ENCODE results near the gene MUS81.
"Not testable (repeated sequence)": the region's sequence is repeated elsewhere in the genome, so short reads cannot be mapped to it uniquely, and the experiment has no call there.

Gene MUS81

DNA sequence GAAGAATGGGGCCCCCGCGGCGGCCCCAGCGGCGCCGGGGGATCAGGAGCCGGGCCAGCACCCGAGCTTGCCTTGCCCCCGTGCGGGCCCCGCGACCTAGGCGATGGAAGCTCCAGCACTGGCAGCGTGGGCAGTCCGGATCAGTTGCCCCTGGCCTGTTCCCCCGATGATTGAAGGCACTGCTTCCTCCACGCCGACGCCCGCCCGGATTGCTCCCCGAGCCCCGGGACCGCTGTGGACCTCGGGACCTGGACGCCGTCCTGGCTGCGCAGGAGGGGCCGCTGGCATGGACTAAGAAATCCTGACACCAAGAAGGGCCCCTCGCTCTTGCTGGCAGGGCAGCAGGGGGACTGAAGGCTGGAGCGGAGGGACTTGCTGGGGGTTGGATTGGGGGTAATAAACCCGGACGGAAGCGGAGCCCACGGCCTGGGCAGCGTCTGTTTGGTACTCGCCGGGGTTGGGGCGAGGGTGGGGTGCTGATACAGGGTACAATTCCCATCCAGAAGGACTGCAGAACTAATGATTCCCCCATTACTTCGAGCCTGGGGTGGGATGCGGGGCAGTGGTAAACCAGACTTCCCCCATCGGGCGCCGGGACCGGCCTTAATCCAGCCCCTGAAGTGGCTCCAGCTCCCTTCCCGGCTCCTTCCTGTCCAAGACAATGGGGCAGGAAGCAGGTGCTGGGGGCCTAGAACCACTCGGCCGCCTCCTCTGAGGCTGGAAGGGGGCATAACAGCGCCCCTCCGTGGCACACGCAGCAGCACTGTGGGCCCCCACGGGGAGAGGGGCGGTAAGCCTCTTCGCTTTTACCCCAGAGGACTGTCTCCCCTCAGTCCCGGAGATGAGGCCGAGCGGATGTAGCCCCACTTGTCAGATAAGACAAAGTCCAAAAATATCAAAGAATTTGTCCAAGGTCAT lies 31.2 kb downstream of the MUS81 start:
- H3K9ac ChIP-seq (ENCODE audit: low read depth, low read length) = peak overlapping the region; percentile 88
- peak overlapping the region; percentile 88 for H3K4me3 ChIP-seq (ENCODE audit: low read length)
- H3K4me1 ChIP-seq (ENCODE audit: insufficient read depth, low read length) = peaks cover 13% of the 10 kb centered on the region
- H3K9me3 ChIP-seq (ENCODE audit: insufficient read depth, low read depth, low read length) = no peaks in the 10 kb centered on the region
- peaks cover 6% of the 10 kb centered on the region for H3K36me3 ChIP-seq (ENCODE audit: insufficient read depth, low read length)
- 5% methylated on average over 57 of the region's 57 CpGs for WGBS
- H3K27me3 ChIP-seq (ENCODE audit: insufficient read depth, low read length) = peaks cover 14% of the 10 kb centered on the region
- H3K27ac ChIP-seq (ENCODE audit: low read depth, low read length) = peak overlapping the region; percentile 31; the same call in 1 of the 2 replicates

DNA sequence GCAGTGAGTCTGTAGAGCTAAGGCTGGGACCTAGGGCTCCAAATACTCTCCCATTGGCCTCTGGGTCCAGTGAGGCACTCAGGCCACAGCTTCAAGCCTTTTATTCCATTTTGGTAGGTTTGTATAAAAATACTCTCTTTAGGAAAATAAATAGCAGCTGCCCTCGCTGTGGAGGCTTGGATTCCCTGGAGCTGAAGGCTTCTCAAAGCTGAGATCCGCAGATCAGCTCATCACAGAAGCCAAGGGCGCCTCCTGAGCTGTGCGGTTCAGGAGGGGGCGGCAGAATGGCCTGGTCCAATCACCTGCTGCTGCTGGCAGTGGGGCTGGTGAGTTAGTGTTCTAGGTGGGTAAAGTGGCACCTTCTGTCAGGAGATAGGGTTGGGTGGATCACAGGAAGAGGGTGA lies 31.9 kb downstream of the MUS81 start:
- H3K9ac ChIP-seq (ENCODE audit: low read depth, low read length); H3K9me3 ChIP-seq (ENCODE audit: insufficient read depth, low read depth, low read length); H3K27ac ChIP-seq (ENCODE audit: low read depth, low read length); H3K36me3 ChIP-seq (ENCODE audit: insufficient read depth, low read length): not testable (repeated sequence)
- Histone ChIP-seq H3K4me3 (ENCODE audit: low read length) (peak overlapping the region; percentile 88), H3K27me3 (ENCODE audit: insufficient read depth, low read length) (peaks cover 14% of the 10 kb centered on the region), H3K4me1 (ENCODE audit: insufficient read depth, low read length) (peaks cover 13% of the 10 kb centered on the region)
- WGBS = 86% methylated on average over 5 of the region's 5 CpGs

DNA sequence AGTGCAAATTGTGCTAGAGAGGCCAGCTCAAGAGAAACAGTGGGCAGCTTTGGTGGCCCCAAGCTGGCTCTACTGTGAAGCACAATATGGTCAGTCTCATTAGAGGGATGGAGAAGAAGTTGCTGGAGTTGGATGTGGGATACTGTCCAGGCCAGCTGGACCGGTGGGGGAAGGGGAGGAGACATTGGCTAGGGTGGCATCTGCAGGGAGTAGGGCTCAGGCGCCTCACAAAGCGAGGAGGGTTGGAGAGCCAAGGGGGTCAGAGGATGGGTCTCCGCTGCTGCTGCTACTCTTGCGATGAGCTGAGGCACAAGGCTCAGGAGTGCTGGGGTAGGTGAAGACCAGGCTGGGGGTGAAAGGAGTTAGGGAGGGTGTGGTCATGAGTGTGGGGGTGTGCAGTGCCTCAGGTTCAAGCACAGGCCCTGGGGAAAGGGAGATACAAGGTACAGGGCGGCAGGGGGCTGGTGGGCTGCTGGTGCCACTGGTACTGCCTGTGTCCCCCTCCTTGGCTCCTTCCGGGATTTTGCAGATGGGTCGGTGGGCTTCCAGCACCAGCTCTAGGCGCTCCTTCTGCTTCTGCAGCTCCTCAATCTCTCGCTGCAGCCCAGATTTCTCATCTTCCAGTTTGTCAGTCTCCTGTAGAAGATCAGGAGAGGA lies 32.6 kb downstream of the MUS81 start:
- peaks cover 10% of the 10 kb centered on the region; the same call in 1 of the 2 replicates for H3K4me1 ChIP-seq (ENCODE audit: insufficient read depth, low read length)
- WGBS = 92% methylated on average over 10 of the region's 10 CpGs
- H3K4me3 ChIP-seq (ENCODE audit: low read length) = no peak overlapping the region
- no peak overlapping the region for H3K27ac ChIP-seq (ENCODE audit: low read depth, low read length)
- no peaks in the 10 kb centered on the region for H3K9me3 ChIP-seq (ENCODE audit: insufficient read depth, low read depth, low read length)
- no peaks in the 10 kb centered on the region; the same call in 1 of the 2 replicates for H3K36me3 ChIP-seq (ENCODE audit: insufficient read depth, low read length)
- H3K9ac ChIP-seq (ENCODE audit: low read depth, low read length) = no peak overlapping the region
- H3K27me3 ChIP-seq (ENCODE audit: insufficient read depth, low read length) = peaks cover 14% of the 10 kb centered on the region

DNA sequence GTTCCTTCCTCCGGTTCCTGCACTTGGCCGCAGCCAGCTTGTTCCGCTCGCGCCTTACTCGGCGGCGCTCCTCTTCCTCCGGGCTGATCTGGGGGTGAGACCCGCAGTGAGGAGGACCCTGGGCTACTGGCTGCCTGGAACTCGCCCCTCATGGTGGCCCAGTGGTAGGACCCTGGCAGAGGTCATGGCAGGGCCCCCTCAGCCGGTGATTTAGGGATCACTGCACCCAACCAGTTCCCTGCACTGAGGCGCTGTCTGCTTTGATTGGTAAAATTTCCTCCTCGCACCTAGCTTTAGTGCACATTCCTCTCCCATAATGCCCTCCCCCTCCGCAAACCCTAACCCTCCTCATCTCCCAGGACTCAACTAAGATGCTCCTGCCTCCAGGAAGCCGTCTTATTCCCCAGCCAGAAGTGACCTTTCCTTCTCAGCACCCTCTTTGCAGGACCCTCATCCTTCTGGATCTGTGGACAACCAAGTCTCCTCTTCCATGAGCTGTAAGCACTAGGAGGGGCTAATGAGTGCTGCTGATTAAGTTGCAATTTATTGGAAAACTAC lies 33.9 kb downstream of the MUS81 start:
- Histone ChIP-seq H3K4me3 (ENCODE audit: low read length) (no peak overlapping the region), H3K27ac (ENCODE audit: low read depth, low read length) (no peak overlapping the region), H3K9ac (ENCODE audit: low read depth, low read length) (no peak overlapping the region), H3K36me3 (ENCODE audit: insufficient read depth, low read length) (no peaks in the 10 kb centered on the region; the same call in 1 of the 2 replicates), H3K9me3 (ENCODE audit: insufficient read depth, low read depth, low read length) (no peaks in the 10 kb centered on the region), H3K4me1 (ENCODE audit: insufficient read depth, low read length) (peaks cover 13% of the 10 kb centered on the region; the same call in 1 of the 2 replicates), H3K27me3 (ENCODE audit: insufficient read depth, low read length) (peaks cover 24% of the 10 kb centered on the region)
- WGBS = 94% methylated on average over 16 of the region's 16 CpGs

DNA sequence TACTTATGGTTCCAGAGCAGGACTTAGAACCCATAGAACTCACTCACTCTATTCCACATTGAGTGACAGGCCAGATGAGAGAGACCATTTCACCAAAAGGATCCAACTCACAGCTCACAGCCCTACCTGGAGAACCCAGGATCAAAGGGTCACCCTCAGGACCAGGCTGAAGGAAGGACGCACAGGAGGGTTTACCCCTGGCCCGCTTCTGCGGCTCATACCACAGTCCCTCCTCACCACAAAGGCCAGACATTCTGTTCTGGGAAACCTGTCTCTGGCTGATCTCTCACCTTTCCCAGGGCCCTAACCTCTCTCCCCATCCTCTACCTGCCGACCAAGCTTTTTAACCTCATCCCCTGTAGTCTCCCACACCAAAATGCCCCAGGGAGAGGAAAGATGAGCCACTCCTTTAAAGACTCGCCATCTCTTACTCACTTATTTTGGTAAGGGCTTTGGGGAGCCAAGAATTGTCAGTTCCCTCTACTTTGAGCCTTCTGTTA lies 35.3 kb downstream of the MUS81 start:
- peaks cover 7% of the 10 kb centered on the region; the same call in 1 of the 2 replicates for H3K4me1 ChIP-seq (ENCODE audit: insufficient read depth, low read length)
- H3K4me3 ChIP-seq (ENCODE audit: low read length) = no peak overlapping the region
- no peaks in the 10 kb centered on the region for H3K9me3 ChIP-seq (ENCODE audit: insufficient read depth, low read depth, low read length)
- no peaks in the 10 kb centered on the region; the same call in 1 of the 2 replicates for H3K36me3 ChIP-seq (ENCODE audit: insufficient read depth, low read length)
- WGBS = 91% methylated on average over 5 of the region's 5 CpGs
- H3K9ac ChIP-seq (ENCODE audit: low read depth, low read length) = no peak overlapping the region
- H3K27ac ChIP-seq (ENCODE audit: low read depth, low read length) = no peak overlapping the region
- peaks cover 26% of the 10 kb centered on the region for H3K27me3 ChIP-seq (ENCODE audit: insufficient read depth, low read length)

DNA sequence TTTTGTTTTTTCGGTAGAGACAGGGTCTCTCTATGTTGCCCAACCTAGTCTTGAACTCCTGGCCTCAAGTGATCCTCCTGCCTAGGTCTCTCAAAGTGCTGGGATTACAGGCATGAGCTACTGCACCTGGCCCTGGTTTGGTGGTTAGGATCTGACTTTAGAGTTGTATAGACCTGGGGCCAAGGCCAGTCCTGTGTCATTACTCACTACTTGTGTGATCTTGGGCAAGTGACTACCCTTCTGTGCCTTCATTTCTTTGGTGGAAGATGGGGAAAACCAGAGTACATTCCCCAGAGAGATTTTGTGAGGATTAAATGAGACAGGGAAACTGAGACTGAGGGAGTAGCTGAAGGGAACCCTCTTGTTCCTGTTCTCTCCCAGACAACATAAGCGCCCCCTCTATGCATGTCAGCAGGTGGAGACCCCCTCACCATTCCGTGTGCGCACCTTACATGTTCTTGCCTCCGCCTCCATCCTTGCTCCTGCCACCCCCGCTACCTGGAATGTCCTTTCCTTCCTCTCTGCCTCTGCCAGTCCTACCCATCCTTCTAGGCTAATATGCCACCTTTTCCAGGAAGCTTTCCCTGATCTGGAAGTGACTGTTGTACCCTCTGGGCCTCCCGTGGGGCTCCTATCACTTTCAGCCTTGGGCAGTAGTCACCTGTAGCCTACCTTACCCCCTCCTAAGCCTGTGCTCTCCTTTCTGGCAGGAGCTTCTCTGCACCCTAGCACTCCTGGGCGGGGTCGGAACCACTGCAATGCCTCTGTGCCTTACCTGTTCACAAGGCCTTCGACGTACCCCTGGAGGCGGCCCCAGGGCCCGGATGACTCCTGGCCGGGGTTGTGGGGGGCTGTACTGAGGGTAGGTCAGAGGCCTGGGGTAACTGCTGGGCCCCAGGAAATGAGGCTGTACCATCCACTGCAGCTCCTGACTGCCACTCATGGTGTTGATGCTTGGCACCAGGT lies 36.1 kb downstream of the MUS81 start:
- peaks cover 7% of the 10 kb centered on the region; the same call in 1 of the 2 replicates for H3K4me1 ChIP-seq (ENCODE audit: insufficient read depth, low read length)
- H3K27ac ChIP-seq (ENCODE audit: low read depth, low read length) = no peak overlapping the region
- H3K36me3 ChIP-seq (ENCODE audit: insufficient read depth, low read length) = no peaks in the 10 kb centered on the region; the same call in 1 of the 2 replicates
- H3K4me3 ChIP-seq (ENCODE audit: low read length) = no peak overlapping the region
- WGBS = 92% methylated on average over 14 of the region's 14 CpGs
- H3K9me3 ChIP-seq (ENCODE audit: insufficient read depth, low read depth, low read length) = no peaks in the 10 kb centered on the region
- H3K27me3 ChIP-seq (ENCODE audit: insufficient read depth, low read length) = peaks cover 34% of the 10 kb centered on the region
- H3K9ac ChIP-seq (ENCODE audit: low read depth, low read length) = no peak overlapping the region

DNA sequence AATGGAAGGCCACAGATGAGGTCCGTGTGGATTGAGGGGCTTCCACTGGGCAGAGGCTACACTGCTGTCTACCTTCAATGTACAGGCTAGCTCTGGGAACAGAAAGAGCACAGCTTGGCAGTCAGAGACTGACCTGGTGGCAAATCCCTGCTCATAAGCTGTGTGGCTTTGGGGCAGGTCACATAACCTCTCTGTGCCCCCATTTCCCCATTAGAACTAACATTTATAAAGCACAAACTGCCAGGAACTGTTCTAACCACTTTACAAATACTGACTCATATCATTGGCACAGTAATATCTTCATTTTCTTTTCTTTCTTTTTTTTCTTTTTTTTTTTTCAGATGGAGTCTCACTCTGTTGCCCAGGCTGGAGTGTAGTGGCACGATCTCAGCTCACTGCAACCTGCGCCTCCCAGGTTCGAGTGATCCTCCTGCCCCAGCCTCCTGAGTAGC lies 36.8 kb downstream of the MUS81 start:
- H3K4me1 ChIP-seq (ENCODE audit: insufficient read depth, low read length) = peaks cover 4% of the 10 kb centered on the region; the same call in 1 of the 2 replicates
- H3K27me3 ChIP-seq (ENCODE audit: insufficient read depth, low read length) = peaks cover 41% of the 10 kb centered on the region
- H3K9ac ChIP-seq (ENCODE audit: low read depth, low read length) = no peak overlapping the region
- H3K9me3 ChIP-seq (ENCODE audit: insufficient read depth, low read depth, low read length) = no peaks in the 10 kb centered on the region
- WGBS = 96% methylated on average over 4 of the region's 4 CpGs
- H3K4me3 ChIP-seq (ENCODE audit: low read length) = no peak overlapping the region
- no peaks in the 10 kb centered on the region; the same call in 1 of the 2 replicates for H3K36me3 ChIP-seq (ENCODE audit: insufficient read depth, low read length)
- H3K27ac ChIP-seq (ENCODE audit: low read depth, low read length) = no peak overlapping the region

DNA sequence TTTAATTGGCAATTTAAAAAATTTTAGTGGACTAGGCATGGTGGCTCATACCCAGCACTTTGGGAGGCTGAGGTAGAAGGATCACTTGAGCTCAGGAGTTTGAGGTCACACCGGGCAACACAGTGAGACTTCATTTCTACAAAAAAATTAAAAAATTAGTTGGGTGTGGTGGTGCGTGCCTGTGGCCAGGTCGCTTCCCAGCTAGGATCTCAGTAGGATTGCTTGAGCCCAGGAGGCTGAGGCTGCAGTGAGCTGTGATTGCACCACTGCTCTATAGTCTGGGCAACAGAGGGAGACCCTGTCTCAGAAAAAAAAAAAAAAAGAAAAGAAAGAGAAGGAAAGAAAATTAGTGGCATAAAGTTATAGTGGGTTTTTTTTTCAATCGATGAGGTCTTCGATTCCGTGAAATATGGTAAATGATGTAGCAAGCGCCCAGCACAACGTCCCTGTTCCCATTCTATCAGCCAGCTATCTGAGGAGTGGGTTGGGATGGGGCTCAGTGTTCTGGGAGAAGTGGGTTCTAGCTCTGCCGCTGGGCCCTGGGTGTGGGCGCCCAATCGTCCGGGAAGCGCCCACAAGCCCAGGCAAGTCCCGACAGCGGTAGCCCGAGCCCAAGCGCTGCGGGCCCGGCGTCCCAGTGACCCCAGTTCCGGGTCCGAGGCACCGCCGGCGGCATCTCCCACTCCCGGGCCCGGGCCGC lies 38.6 kb downstream of the MUS81 start:
- no peaks in the 10 kb centered on the region for H3K9me3 ChIP-seq (ENCODE audit: insufficient read depth, low read depth, low read length)
- H3K36me3 ChIP-seq (ENCODE audit: insufficient read depth, low read length) = no peaks in the 10 kb centered on the region; the same call in 1 of the 2 replicates
- H3K27me3 ChIP-seq (ENCODE audit: insufficient read depth, low read length) = peaks cover 57% of the 10 kb centered on the region
- no peak overlapping the region for H3K27ac ChIP-seq (ENCODE audit: low read depth, low read length)
- WGBS = 14% methylated on average over 27 of the region's 28 CpGs
- peaks cover 12% of the 10 kb centered on the region; the same call in 1 of the 2 replicates for H3K4me1 ChIP-seq (ENCODE audit: insufficient read depth, low read length)
- peak overlapping the region; percentile 69 for H3K4me3 ChIP-seq (ENCODE audit: low read length)
- peak overlapping the region; percentile 78 for H3K9ac ChIP-seq (ENCODE audit: low read depth, low read length)

DNA sequence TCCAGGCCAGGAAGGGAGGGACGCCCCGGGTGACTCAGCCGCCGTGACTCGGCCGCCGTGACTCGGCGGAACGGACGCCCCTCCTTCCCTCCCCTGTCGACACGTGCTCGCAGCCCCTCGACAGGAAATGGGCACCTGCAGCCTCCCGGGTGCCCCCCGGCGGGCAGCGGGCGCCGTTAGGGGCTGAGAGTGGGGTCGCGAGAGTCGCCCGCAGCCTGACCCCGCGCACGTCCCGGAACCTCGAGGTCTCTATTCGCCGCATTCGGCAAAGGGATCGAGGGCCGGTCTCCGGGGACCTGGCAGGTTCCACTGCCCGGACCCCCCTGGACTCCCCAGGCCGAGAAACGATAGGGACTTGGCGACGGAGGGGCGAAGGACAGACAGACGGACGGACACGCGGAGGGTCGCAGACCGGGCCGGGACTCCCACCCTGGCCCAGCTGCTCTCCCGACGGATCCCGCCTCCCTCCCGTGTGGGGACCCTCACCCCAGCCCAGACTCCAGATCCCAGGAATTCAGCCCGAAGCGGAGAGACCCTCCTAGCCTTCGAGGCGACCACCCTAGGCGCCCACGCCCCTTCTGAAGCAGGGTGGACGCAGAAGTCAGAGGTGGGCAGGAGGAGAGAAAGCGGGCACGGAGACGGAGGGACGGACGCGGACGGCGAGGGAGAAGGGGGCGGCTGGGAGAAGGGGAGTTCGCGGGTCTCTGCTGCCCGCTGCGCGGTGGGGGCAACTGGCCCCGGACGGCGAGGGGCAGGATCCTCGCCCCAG lies 39.3 kb downstream of the MUS81 start:
- H3K27ac ChIP-seq (ENCODE audit: low read depth, low read length) = peak overlapping the region; percentile 81
- peak overlapping the region; percentile 78 for H3K9ac ChIP-seq (ENCODE audit: low read depth, low read length)
- no peaks in the 10 kb centered on the region; the same call in 1 of the 2 replicates for H3K36me3 ChIP-seq (ENCODE audit: insufficient read depth, low read length)
- peaks cover 12% of the 10 kb centered on the region; the same call in 1 of the 2 replicates for H3K4me1 ChIP-seq (ENCODE audit: insufficient read depth, low read length)
- H3K9me3 ChIP-seq (ENCODE audit: insufficient read depth, low read depth, low read length) = no peaks in the 10 kb centered on the region
- peaks cover 62% of the 10 kb centered on the region for H3K27me3 ChIP-seq (ENCODE audit: insufficient read depth, low read length)
- peak overlapping the region; percentile 69 for H3K4me3 ChIP-seq (ENCODE audit: low read length)
- WGBS = 2% methylated on average over 78 of the region's 78 CpGs

All from HUES64 (cell line).